Non-pigmented ciliary epithelial cell (primary cell): ENCODE data around the gene OLFM1.
"Not testable (repeated sequence)": the region's sequence is repeated elsewhere in the genome, so short reads cannot be mapped to it uniquely, and the experiment has no call there.

Experiments used
- DNase-seq: peaks from one replicate; pipeline ENCODE4 v3.0.0-alpha.2; 2010; ENCODE audit warnings: low read depth

The OLFM1 gene

DNA sequence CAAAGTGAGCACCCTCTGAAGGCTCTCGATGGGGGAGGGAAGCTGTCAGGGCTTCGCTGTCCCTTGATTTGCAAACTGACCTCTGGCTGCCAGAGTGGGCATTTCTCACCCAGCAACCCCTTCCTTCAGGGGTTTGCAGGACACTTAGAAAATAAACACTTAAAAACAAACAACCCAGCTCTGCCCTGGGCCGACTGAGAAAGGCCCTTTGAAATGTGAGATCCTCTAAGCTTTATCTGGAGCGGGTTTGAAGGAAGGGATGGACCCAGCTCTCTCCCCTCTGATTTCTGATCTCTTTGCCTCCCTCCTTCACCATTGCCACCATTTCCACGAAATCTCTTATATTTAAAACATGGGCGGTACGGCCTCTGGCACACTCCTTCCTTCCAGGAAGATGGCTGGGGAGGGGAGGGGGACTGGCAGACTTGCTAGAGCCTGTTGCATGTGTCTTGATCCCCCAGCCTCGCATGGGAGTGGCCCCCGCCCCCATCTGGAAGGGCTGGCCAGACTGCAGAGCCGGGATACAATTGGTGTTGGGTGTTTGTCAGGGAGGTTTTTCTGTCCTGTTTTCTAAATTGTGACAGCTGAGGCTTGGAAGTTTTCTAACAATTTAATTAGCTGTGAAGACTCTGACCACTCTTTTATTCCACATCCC, 20.2 kb downstream of the OLFM1 start:
- DNase-seq: no peak

DNA sequence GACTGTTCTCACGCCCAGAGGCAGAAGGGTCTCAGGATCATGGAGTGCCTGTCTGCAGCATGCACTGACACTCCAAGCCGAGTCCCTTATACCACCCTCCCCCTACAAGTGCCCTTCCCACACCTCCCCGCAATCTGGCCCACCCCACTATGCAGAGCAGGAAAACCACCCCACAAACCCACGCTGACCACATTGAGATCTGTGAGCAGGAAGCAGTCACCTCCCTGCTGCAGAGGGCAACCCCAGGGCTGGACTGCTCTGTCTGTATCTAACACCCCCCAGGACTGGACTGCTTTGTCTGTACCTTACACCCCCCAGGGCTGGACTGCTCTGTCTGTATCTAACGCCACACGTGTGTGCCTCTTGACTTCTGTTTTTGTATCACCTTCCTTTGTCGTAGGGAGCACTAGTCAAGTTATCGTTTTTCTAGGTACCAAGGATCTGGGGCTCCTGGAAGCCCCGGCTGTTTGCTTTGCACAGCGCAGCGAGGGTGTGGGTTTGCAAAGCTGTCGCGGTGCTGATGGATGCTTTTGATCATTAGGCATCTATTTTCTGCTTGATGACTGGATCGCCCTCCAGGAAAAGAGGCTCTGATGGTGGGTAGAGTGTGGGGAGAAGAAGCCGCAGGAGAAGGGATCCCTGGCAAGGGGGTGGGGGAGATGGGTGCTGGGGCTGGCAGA, 21.5 kb downstream of the OLFM1 start:
- no peak for DNase-seq

DNA sequence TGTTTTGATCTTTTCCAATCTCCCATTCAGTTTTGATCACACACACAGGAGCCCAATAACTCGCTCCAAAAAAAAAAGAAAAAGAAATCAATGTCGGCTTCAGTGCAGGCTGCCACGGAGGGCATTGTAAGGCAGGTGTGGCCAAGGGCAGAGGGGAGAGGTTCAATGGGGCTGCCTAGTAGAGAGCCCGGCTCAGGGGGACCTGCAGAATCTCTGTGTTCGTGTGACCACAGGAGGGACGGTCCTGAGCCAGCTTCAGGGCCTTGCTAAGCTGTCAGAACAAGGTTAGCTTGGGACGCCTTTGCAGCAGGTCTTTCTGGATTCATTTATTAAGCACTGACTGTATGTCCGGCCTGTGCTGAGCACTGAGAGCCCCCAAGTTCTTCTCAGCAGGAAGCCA, 22.2 kb downstream of the OLFM1 start:
- DNase-seq: no peak

DNA sequence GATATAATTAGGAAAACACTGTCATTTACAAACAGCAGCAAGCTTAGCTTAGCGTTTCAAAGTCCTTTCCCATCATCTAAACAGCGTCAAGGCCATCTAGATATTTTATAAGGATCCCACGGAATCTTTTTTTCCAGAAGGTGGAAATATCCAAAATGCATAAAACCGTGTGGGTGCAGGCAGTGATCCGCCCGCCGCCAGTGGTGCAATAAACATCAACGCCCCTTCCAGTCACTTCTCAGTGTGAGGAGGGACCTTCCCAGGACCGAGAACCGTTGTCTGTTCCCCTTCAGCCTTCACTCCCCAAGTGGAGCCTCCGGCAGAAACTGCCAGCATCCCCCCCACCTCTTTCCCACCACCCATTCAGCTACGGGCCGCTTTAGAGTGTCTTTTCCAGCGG, 22.9 kb downstream of the OLFM1 start:
- no peak for DNase-seq

DNA sequence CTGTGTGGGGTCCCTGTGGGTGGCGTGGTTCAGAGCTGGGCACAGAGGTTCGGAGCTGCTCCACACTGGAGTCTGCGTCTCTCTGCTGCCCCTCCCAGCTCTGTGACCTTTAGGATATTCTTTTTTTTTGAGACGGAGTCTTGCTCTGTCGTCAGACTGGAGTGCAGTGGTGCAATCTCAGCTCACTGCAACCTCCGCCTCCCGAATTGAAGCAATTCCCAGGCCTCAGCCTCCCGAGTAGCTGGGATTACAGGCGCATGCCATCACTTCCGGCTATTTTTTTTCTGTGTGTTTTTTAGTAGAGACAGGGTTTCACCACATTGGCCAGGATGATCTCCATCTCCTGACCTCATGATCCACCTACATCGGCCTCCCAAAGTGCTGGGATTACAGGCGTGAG, 24.1 kb downstream of the OLFM1 start:
- not testable (repeated sequence) for DNase-seq

DNA sequence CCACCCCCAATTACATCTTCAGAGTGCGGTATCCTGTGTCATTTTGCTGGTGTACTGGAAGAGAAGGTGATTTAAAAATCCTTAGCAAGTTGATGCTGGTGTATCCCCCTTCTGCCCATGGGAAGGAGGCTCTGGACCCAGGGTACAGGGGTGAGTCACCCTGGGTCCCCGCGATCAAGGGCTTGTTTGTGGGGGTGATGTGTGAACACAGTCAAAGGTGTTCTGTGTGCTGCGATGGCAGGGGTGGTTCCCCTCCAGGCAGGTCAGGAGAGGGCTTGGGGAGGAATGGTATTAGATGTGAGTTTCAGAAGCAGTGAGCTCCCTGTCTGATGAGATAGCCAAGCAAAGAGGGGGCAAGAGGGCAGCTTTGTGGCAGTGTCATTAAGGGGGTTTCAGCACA, 28.9 kb downstream of the OLFM1 start:
- DNase-seq: no peak

DNA sequence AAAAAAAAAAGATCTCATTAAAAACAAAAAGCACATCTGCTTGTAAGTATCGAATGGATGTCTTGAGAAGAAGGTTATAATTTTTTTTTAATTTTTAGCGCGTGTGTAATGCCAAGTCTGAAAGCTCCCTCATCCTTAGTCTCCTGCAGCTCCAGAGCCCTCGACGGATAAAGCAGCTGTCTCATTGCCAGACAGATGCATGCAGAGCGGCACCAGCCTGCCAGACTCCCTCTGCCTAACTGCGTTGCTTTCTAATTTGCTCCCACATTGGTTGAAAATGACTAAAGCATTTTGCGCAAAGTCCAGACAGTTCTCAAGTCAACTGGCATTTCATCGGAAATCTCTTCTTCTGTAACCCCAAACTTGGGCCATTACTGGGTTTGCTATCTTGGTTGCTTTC, 29.4 kb downstream of the OLFM1 start:
- DNase-seq: no peak

DNA sequence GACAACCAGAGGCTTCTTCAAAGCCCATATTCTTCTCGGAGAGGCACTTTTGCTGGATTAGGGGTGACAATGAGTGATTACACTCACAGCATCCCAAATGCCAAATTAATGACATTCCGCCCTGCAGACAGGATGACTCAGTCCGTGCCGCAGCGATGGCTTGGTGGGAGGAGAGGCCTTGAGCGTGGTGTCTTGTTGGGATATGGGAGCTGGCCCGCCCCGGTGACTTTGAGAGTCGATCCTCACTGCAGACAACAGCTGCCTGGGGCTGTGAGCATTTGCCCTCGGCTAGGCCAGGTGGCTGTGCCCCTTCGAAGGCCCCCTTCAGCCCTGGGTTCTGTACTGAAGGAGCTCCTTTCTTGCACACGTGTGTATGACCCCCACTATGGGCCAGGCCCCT, 29.8 kb downstream of the OLFM1 start:
- DNase-seq: no peak

DNA sequence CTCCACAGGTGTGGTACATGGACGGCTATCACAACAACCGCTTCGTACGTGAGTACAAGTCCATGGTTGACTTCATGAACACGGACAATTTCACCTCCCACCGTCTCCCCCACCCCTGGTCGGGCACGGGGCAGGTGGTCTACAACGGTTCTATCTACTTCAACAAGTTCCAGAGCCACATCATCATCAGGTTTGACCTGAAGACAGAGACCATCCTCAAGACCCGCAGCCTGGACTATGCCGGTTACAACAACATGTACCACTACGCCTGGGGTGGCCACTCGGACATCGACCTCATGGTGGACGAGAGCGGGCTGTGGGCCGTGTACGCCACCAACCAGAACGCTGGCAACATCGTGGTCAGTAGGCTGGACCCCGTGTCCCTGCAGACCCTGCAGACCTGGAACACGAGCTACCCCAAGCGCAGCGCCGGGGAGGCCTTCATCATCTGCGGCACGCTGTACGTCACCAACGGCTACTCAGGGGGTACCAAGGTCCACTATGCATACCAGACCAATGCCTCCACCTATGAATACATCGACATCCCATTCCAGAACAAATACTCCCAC, 32.1 kb downstream of the OLFM1 start:
- DNase-seq: no peak

DNA sequence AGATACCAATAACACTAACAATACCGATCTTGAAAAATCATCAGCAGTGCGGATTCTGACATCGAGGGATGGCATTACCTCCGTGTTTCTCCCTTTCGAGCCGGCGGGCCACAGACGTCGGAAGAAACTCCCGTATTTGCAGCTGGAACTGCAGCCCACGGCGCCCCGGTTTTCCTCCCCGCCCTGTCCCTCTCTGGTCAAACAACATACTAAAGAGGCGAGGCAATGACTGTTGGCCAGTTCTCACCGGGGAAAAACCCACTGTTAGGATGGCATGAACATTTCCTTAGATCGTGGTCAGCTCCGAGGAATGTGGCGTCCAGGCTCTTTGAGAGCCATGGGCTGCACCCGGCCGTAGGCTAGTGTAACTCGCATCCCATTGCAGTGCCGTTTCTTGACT, 32.8 kb downstream of the OLFM1 start:
- no peak for DNase-seq

DNA sequence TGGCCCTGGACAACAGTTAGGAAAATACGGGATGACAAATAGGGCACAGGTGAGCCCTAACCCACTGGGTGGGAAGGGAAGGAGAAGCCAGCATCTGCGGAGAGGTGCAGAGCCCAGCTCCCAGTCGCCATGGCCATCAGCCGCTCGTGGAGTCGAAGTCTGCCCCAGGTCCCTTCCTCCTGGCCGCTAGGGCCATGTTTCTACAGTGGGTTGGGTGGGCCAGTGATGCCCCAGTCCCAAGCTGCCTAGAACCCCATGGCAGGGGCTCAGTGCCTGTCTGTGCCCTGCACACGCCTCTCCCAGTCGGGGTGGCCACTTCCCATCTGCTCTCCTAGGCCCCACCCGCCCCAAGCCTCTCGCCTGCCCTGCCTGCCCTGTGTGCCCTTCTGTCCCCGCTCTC, 34.8 kb downstream of the OLFM1 start:
- DNase-seq: no peak

DNA sequence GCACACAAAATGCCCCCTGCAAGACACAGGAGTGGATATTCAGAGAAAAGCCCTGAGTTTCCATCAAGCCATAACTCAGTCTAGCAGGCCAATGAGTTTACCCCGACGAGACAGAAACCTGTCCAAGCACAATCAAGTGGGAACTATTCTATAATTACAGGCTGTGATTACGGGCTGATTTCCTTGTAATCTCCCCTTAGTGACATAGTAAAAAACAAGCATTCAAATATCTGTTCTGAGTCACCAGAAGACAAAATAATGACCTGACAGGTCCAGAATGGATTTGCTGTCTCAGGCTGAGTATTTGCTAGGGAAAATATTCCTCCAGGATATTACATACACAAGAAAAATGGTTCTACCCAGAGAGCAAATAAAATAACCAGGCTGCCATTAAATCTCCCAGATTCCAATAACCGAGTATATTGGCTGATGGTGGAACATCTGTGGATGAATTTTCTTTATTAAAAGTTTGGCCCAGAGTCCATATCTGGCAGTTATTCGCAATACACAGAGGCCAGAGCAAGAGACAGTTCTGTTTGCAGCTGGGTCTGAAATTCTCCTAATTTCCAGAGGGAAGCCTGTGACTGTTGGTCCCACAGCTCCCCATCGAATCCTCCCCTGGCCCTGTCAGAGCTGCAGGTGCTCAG, 35.8 kb downstream of the OLFM1 start:
- DNase-seq: no peak

DNA sequence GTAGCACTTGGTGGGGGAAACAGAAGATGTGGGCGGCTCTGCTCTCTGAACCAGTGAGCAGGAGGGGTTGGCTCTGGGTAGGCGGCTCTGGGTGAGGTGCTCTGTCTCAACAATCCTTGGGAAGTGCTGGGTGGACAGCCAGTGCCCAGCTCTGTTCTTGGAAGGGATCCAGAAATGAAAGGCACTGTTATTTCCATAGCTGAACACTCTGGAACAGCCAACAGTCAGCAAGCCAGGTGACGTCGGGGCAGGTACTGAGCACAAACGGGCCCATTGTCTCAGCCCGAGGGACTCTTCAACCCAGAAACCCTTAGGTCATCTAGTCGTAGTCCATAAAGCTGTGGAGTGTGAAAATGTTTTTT, 36.3 kb downstream of the OLFM1 start:
- no peak for DNase-seq

DNA sequence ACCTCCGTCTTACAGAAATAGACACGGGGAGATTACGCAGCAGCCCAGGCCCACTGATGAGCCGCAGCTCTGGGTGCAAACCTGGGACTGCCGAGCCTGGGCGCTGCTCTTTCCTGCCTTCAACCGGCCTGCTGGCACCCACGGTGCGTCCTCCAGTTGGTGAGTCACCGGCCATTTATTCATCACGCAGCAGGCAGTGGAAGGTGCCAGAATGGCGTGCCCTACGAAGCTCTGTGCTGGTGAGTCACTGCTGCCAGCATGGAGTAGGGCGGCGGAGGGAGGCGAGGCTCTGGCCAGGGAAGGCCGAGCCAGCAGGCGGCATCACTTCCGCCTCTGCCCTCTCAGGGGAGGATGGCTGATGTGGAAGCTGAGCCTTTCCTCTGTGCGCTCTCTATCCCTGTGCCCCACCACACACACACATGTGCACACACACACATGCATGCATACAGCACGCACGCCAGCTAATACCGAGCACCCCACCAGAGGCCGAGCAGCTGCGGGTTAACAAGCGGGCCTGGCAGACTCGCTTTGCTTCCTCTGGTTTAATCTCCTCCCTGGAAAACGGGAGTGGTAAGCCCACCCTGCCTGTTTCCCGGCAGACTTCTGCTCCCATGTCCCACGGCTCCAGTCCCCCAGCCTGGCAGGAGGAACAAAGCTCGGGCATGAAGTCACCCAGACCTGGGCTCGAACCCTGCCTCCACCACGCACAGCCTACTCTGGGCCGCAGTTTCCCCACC, 39.2 kb downstream of the OLFM1 start:
- no peak for DNase-seq

DNA sequence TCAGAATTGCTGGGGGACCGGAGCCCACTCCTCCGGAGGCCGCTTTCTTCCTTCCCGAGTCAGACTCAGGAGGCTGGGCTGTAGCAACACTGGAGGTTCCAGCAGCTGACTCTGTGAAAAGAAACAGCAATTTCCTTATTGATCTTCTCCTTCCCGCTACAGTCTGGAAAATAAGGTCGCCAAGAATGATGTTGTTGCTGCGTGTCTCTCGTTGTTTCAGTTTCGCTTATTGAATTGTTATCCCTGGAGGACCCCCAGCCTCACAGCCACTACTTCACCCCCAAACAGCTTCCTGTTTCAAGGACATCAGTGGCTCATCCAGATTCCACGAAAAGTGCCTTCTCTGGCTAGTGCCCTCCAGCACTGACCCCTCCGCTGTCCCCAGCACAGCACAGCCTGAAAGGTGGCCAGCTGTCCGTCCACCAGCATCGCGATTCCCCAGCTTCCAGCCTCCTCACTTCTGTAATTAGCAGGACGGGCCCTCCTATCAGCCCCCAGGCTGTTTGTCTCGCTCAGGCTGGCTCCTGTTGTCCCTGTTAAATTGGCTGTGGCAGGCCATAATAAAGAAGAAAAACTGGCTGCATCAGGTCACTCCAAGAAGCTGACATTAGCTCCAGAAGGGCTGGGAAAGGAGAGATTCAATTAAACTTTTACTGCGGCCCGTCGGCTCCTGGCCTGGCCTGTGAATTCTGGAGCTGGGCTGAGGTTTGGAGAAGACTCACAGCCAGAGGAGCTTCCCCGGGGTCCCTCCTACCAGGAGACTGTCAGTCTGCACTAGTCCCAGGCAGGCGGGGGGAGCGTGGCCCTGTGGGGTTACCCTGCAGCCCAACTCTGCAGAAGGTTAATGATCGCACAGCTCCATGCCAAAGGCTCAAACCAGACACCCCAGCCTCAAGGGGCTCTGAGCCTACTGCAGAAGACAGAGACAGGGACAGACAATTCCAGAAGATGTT, 40.5 kb downstream of the OLFM1 start:
- no peak for DNase-seq

DNA sequence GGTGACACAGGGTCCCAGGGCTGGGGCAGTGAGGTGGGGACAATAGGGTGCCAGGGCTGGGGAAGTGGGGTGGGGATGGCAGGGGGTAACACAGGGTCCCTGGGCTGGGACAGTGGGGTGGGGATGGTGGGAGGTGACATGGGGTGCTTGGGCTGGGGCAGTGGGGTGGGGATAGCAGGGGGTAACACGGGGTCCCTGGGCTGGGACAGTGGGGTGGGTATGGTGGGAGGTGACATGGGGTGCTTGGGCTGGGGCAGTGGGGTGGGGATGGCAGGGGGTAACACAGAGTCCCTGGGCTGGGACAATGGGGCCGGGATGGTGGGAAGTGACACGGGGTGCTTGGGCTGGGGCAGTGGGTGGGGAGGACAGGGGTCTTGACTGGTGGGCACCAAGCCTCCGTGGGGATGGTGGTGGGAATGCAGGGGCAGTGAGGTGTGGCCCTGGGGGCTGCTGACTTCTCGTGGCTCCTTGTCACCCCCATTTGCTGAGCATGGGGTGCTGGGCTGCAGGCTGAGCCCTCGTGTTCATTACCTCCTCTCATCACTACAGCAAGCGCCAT, 41.7 kb downstream of the OLFM1 start:
- DNase-seq: no peak

DNA sequence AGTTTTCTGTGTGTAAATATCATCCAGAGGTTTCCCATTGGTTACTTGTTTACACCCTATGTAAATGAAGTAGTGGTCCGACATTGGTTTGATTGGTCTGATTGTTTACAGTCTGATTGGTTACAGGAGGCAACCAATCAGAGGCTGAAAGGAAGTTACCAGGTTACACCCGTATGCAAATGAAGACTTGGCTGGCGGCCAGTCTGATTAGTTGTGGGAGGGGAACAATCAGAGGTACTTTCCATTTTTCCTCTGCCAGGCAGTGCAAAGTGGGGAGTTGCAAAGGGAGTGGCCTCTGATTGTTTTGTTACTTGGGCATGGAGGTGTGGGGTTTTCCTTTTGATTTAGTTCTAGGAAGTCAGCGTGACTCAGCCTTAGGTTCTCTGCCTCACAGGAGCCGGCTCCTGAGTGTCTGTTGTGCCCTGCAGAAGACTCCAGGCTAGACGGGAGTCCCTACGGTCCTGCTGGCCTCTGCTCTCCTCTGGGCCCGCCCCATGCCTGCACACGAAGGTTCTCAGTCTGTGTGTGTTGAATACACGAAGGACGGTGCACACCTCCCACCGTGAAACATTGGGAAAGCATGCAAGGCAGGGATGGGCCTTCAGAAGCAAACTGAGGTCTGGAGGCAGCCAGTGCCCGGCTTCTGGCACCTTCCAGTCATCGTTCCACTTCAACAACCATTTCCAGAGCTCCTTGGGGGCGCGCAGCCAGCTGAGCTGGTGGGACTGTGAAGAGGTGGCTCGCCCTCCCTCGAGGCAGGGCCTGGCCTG, 42.9 kb downstream of the OLFM1 start:
- no peak for DNase-seq

DNA sequence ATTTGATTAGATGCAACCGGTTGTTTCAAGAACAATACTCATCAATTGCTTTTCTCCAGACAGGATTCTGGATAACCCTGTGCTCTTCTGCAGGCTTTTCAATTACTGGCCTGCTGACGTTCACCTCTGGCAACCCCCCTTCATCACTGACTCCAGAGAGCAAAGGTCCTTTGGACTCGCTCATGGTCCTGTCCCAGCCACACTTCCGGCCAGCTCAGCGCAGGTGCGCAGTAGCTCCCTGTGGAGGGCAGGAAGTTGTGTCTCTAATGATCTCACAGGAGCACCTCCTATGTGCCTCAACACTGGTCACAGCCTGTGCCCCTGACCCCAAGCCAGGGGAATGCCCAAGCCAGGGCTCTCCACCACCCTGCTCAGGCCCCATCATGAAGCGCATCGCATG, 44.0 kb downstream of the OLFM1 start:
- no peak for DNase-seq

DNA sequence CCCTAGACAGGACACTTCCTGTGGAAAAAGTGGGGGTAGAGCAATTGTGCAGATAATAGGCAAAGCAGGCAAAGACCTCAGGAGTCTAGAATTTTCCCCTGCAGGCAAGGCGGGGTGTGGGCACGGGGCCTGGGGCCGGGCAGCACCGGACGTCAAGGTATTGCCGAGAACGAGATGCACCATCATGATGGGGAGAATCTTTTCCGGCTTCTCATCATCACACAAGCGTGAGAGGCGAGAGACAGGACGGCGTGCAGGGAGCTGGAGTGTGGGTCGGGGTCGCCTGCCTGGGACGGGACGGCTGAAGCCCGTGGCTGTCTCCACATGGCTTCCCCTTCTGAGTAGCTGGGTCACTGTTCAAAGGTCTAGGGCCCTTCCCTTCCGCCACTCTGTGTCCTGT, 44.5 kb downstream of the OLFM1 start:
- no peak for DNase-seq

DNA sequence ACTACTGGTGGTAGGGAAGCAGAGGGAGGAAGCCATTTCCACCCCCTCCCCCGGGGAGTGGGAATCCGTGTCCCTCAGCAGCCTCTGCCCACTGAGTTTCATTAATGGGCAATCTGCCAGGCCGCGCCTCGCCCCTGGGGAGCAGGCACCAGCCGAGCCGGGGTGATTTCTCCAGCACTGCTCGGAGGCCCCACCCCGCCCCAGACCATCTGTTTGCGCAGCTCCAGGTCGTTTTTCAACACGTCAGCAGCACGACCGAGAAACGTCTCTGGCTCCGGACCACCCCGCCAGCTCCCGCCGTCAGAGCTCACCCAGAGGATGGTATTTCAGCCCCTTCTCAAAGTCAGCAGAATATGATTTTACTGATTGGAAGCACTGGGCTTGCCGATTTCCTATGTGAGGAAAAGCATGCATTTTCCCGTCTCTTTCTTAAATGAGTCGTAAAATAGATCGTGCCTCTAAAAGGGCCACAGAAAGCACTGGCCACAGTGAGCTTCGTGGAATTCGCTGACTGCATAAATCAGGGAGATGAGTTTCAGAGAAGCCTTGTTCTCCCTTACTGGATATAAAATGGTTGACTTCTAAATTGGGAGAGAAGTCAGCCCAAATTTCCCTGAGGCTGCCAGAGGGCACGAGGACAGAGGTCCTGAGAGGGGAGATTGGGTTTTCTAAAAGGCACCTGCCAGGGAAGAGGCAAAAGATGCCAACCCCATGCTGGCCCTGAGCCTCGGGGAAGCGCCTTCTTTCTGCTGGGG, 47.0 kb downstream of the OLFM1 start:
- DNase-seq: no peak
